ENCODE data around the gene ZNF425.

DNA sequence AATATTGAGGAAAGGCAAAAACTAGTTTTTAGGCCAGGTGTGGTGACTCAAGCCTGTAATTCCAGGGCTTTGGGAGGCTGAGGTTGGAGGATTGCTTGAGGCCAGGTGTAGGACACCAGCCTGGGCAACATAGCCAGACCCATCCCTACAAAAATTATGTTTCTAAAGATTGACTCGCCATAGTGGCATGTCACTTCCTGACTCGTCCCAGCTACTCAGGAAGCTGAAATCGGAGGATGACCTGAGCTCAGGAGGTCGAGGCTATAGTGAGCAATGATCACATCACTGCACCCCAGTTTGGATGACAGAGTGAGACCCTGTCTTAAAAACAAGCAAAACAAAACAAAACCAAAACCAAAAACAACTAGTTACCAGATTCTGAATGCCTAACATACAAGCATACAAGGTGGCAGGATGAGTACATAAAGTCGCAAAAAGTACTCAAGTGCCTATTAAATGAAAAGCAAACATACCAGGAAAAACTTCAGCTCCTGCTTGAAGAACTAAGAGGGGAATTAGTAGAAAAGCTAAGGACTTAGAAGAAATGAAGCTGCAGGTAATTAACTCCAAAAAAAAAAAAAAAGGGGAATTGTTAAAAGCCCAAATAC, 35.2 kb upstream of the ZNF425 start:
- TF ChIP-seq, protein P1, sequence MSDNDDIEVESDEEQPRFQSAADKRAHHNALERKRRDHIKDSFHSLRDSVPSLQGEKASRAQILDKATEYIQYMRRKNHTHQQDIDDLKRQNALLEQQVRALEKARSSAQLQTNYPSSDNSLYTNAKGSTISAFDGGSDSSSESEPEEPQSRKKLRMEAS (IDR thresholded peaks at IDR 0.05), result no peak
- TF ChIP-seq FOXM1 (IDR thresholded peaks at IDR 0.05; ENCODE audit: borderline replicate concordance, low read depth) (no peak), RAD21 (IDR thresholded peaks at IDR 0.05; ENCODE audit: low read depth) (no peak), EP300 (IDR thresholded peaks at IDR 0.05; ENCODE audit: borderline replicate concordance) (no peak), YY1 (IDR thresholded peaks at IDR 0.05; ENCODE audit: low read depth) (no peak), ZBTB7A (IDR thresholded peaks at IDR 0.05; ENCODE audit: low read depth) (no peak), TAF1 (IDR thresholded peaks at IDR 0.05; ENCODE audit: low read depth) (no peak)
- TF ChIP-seq, protein P2, sequence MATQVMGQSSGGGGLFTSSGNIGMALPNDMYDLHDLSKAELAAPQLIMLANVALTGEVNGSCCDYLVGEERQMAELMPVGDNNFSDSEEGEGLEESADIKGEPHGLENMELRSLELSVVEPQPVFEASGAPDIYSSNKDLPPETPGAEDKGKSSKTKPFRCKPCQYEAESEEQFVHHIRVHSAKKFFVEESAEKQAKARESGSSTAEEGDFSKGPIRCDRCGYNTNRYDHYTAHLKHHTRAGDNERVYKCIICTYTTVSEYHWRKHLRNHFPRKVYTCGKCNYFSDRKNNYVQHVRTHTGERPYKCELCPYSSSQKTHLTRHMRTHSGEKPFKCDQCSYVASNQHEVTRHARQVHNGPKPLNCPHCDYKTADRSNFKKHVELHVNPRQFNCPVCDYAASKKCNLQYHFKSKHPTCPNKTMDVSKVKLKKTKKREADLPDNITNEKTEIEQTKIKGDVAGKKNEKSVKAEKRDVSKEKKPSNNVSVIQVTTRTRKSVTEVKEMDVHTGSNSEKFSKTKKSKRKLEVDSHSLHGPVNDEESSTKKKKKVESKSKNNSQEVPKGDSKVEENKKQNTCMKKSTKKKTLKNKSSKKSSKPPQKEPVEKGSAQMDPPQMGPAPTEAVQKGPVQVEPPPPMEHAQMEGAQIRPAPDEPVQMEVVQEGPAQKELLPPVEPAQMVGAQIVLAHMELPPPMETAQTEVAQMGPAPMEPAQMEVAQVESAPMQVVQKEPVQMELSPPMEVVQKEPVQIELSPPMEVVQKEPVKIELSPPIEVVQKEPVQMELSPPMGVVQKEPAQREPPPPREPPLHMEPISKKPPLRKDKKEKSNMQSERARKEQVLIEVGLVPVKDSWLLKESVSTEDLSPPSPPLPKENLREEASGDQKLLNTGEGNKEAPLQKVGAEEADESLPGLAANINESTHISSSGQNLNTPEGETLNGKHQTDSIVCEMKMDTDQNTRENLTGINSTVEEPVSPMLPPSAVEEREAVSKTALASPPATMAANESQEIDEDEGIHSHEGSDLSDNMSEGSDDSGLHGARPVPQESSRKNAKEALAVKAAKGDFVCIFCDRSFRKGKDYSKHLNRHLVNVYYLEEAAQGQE (IDR thresholded peaks at IDR 0.05; ENCODE audit: low read depth), result no peak
